ENCODE results near the gene MRPL40.

Gene MRPL40

GRCh38 chr22:19432133-19432851 is at the start of gene MRPL40:
TSS of gene MRPL40 (plus strand) at chr22:19432545. CDS start at chr22:19432555, 10 bp downstream.
- peak; percentile 65 to 74 for DNase-seq (ENCODE audit: low read depth in 2 of 2)

GRCh38 chr22:19383292-19383691 is 49.1 kb upstream of the MRPL40 start:
- DNase-seq (ENCODE audit: low read depth in 2 of 2), result no peak

- no peak for DNase-seq (ENCODE audit: low read depth in 2 of 2)
These were observed 47.0 kb upstream of the MRPL40 start for GRCh38 chr22:19385221-19385906.

DNA sequence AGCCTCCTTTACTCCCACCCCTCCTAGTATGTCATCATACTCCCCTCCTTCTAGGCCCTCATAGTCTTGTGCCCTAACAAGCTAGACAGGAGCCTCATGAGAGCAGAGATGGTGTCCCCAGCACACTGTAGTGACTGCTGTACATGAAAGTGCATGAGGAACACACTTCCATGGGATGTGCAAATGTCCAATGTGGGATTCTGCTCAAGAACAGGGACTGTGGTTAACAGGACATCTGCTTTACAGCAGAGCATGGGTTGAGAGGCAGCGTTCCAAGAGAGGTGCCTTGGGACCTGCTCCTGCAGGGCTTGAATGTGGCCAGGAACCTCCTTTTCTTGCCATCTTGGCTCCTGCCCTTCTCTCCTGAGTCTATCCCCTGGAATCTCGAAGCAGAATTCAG is 46.1 kb upstream of the MRPL40 start:
- DNase-seq (ENCODE audit: low read depth in 2 of 2), result no peak

DNA sequence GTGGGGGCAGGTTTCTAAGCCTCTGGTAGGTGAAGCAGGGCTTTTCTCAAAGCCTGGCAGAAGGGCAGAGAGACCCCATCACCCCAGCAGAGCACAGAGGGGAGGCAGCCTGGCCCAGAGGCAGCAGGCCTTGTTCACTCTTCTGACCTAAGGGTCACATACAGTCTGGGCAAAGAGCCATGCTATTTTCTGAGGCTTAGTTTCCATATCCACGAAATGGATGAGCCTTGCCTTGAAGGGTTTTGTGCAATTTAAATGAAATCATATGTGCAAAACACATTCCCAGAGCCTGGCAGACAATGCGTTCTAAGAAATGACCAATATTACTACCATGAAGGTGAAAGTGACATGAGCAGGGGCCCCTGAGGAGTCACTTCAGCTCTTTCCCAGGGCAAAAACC is 45.3 kb upstream of the MRPL40 start:
- DNase-seq (ENCODE audit: low read depth in 2 of 2), result no peak

GRCh38 chr22:19387575-19387974 is 44.8 kb upstream of the MRPL40 start:
- DNase-seq (ENCODE audit: low read depth in 2 of 2), result no peak

GRCh38 chr22:19393704-19394103 is 38.6 kb upstream of the MRPL40 start:
- DNase-seq (ENCODE audit: low read depth in 2 of 2), result no peak

GRCh38 chr22:19394274-19395050 is 37.9 kb upstream of the MRPL40 start:
- DNase-seq (ENCODE audit: low read depth in 2 of 2), result no peak

GRCh38 chr22:19395276-19395675 is 37.1 kb upstream of the MRPL40 start:
- DNase-seq (ENCODE audit: low read depth in 2 of 2), result no peak

DNA sequence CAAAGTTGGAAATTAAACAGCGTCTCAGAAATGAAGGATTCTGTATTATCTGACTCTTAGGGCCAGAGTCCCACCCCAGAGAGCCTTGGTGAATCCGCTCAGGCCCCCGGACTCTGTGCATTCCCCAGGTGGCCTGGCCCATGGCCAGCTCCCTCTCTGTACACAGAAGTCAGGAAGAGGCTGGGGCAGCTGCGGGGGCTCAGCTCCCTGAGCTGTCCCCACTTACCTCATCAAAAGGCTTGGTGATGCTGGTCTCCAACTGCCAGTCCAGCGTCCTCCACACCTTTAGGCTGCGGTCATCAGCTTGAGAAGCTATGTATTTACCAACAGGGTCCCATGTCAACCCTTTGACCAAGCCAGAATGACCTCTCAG is 35.8 kb upstream of the MRPL40 start:
- DNase-seq (ENCODE audit: low read depth in 2 of 2), result no peak

DNA sequence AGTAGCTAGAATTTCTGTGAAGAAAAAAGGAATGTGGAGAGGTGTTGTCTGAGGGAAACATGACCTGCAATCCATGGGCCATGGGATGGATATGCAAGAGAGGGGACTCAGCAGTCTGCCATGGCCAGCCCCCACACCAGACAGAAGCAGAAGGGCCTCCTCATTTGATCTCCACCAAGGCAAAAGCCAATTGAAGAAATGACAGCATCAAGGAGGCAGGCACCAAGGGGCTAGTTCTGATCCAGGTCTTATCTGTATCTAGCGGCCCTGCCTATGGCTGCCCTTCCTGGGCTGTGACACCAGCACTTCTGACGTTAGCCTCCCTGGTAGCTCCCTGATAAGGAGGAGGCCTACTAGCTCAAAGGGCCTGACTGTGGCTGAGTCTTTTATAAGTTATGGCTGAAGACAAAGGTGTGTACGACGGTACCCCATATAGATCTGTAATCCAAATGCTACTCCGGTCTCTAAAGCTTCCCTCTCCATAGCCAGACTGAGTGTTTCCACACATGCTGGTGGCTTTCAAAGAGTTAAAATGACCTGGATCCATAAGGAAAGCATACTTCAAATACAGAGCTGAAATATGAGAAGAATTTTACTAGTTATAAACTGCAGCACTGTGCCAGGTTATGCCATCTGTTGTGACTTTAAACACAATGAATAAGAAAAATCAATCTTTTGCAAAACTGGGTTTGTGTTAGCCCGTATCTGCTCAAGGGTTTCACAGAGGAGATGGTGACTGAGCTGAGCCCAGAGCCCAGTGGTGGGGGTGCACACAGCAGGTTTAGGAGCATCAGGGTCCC is 35.2 kb upstream of the MRPL40 start:
- DNase-seq (ENCODE audit: low read depth in 2 of 2), result no peak

DNA sequence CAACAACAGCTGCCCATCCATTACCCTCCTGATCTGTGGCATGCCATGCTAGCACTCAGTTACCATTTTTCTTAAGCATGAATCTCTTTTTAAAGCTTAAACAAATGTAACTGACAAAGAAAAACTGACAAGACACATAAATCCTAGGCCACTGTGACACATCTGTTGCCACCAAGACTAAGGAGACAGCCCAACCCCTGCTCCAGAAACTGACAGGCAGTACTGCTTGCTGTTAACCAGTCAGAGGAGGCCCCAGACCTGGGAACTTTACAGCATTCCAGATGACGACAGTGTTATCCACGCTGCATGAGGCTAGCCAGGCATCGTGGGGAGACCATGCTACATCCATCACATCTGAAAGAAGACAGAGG is 34.6 kb upstream of the MRPL40 start:
- no peak for DNase-seq (ENCODE audit: low read depth in 2 of 2)

DNA sequence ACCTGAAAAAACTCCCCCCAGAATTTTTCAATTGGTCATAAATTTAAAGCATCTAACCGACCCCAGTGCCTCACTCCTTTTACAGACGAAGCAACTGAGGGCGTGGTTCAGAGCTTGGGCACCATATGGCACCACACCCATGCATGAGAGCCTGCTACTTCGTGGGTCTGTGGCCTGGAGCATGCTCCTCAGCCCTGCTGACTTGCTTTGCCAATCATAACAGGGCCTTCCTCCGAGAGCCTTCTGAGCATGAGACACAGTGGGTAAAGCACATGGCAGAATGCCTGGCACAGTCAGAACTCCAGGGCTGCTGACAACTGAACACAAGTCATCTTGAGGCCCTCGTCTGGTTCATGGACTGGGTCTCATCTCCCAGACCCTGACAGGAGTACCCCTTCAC is 34.1 kb upstream of the MRPL40 start:
- DNase-seq (ENCODE audit: low read depth in 2 of 2), result no peak

DNA sequence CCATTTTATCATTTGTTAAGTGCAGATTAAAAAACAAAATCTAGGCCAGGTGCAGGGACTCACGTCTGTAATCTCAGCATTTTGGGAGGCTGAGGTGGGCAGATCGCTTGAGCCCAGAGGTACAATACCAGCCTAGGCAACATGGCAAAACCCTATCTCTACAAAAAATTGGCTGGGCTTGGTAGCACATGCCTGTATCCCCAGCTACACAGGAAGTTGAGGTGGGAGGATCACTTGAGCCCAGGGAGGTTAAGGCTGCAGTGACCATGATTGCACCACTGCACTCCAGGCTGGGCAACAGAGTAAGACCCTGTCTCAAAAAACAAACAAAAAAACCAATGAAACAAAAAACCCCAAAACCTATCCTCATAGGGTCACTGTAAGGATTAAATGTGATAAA is 33.7 kb upstream of the MRPL40 start:
- no peak for DNase-seq (ENCODE audit: low read depth in 2 of 2)

GRCh38 chr22:19400881-19401280 is 31.5 kb upstream of the MRPL40 start:
- no peak for DNase-seq (ENCODE audit: low read depth in 2 of 2)

DNA sequence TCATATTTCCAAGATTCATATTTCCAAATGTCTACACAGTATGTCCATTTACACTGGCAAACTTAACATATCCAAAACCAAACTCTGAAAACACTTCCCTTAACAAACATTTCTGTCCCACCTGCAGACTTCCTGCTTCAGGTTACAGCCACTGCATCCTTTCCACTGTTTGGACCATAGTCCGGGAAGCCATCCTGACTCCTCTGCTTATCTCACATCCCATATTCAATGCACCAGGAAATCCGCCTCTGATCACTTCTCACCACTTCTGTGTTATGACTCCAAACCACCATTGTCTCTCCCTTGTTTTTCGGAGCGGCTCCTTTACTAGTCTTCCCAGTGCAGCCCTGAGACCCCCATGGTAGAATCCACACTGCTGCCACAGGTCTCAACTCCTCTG is 30.9 kb upstream of the MRPL40 start:
- no peak for DNase-seq (ENCODE audit: low read depth in 2 of 2)

DNA sequence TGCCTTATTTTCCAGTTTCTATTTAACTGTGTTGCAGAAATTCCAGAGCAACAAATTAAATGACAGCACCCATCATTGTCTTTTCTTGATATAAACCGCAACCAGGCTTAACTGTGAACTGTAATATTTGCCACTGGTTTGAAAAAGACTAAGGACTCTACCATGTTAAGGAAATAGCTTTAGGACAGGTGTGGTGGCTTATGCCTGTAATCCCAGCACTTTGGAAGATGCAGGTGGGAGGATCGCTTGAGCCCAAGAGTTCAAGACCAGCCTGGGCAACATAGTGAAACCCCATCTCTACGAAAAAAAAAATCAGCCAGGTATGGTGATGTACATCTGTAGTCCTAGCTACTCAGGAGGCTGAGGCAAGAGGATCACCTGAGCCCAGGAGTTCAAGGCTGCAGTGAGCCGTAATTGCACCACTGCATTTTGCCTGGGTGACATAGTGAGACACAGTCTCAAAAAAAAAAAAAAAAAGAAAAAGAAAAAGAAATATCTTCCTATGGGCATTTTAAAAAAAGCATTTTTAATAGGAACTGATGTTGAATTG is 29.6 kb upstream of the MRPL40 start:
- DNase-seq (ENCODE audit: low read depth in 2 of 2), result no peak

DNA sequence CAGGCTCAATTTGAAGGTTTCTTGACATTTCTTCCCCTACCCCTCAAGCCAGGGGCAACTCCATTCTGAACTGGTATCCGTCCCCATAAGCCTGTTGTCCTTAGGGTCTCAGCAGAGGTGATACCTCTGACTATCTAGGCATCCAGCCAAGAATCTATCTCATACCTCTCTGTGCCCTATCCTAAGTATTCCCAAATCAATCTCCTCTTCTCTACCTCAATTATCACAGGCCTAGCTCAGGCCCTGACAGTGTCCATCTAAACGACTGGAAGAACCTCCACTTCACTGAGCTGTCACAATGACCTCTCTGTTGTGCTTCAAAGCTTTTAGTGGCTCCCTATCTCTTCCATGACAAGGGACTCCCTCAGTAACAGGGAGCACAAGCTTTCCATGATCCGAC is 27.7 kb upstream of the MRPL40 start:
- no peak for DNase-seq (ENCODE audit: low read depth in 2 of 2)

GRCh38 chr22:19405133-19405532 is 27.2 kb upstream of the MRPL40 start:
- DNase-seq (ENCODE audit: low read depth in 2 of 2), result no peak

DNA sequence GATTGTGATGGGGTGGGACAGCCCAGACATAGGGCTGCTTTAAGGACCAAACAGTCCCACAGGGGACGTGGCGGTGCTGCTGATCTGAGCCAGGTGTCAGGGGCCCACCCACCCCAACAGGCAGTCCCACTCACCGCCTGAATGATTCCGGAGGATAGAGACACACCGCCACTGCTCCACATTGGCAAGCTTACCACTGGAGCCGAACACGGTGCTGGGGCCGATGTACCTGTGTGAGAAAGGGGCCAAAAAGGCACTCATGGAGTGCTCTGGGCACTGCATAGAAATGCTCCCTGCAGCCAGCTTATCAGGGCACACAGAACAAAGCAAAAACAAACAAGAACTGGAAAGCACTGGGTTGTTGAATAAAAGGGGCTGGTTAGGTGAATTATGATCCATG is 26.7 kb upstream of the MRPL40 start:
- DNase-seq (ENCODE audit: low read depth in 2 of 2), result no peak

DNA sequence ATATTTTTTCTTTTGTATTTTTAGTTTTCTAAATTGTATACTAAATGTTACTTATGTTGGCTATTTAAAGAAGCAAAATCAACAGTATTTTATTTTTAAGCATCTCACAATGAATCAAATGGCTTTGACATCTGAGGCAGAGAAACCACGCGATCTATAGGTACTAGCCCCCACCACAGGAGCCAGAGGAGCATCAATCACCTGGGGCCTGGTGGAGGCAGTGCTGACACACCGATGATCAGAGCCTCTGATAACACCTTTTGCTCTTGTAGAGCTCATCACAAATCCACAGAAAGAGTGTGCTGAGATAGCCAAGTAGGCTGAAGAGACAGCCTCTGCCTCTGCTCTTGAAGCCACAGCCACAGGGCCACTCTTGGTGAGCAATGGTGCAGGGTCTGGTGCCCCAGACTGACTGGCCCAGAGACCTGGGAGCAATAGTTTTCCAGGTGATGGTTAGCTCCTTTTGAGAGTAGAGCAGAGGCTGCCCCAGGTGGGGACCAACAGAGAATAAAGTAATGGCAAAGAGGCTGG is 26.0 kb upstream of the MRPL40 start:
- no peak for DNase-seq (ENCODE audit: low read depth in 2 of 2)

DNA sequence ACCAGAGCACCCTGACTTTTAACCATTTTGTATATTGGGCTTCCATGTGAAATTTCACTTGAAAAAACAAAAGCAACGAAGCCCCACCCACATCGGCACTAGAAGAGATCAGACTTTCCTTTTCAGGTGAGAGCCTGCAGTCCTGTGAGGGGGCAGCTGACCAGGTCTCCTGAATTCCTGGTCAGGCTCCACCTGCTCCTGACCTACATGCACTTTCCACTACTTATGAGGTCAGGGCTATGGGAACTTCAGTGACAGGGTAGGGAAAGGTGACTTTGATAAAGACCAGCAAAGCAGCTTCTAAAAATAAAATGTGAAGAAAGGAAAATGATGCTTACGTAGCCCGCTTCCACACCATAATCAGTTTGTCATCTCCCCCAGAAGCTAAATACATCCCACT is 25.5 kb upstream of the MRPL40 start:
- no peak for DNase-seq (ENCODE audit: low read depth in 2 of 2)

All from stimulated activated CD8-positive, alpha-beta memory T cell treated with anti-CD3 and anti-CD28 coated beads, Interleukin-7, amount 100 ng/mL, for 1 hour (primary cell).